Activated CD4-positive, alpha-beta T cell treated with anti-CD3 and anti-CD28 coated beads for 24 hours (primary cell): ENCODE results near the gene ZNF799.
"Not testable (repeated sequence)": the region's sequence is repeated elsewhere in the genome, so short reads cannot be mapped to it uniquely, and the experiment has no call there.

Source experiments
- DNase-seq, 2 donors: peaks; one replicate each; pipeline ENCODE4 v3.0.0-alpha.2; 2020; ENCODE audit warnings: low read depth in 2 of 2

Gene ZNF799

DNA sequence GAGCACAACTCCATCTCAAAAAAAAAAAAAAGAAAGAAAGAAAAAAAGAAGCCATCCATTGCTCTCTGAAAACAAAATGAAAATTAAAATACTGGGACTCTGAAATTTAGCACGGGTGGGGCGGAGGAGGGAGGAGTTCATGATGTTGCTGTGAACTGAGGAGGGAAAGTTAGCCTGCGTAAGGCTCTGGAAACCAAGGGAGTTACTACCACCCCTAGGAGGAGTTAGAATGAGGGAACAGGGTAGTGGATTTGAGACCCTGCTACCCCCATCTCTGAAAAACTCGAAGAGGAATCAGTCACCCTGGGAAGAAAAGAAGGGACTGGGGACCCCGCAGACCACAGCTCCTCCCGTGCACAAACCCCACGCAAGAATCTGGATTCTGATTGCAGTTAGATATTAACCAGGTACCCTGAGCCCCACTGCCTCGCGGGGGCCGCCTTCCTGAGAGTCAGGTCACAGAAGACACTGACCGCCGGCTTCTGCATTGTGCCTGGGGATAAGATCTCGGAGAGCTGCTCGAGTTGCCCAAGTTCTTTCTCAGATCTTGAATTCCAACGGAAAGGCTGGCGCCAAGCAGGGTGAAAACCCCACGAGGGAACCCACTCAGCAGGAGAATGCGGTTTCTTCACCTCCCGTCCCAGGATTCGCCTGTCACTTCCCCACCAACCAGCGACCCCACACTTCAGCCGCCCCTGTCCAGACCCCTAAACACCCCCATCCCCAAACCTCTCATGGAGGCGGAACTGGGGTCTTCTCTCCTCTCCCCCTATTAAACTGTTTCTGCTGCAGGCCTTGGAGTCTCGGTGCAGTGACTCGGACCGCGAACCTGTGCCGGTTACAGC lies 36.5 kb downstream of the ZNF799 start:
- no peak for DNase-seq

GRCh38 chr19:12362236-12362635 lies 38.8 kb downstream of the ZNF799 start:
- not testable (repeated sequence) for DNase-seq

DNA sequence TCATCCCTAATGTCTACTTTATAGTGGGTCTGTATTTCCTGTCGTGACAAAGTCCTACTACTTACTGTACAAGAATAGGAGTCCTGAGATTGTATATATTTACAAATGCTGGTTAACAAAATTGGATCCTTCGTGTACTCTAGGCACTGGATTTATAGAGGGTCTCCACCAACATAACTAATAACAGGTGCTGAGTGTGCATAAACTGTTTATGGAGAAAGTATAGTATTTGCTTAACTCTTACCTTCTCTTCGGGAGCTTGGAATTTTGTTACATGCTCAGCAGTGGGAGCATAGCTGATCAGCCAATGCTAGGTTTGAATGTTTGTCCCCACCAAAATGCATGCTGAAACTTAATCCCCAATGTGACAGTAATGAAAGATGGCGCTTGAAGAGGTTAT lies 47.7 kb downstream of the ZNF799 start:
- no peak for DNase-seq

- no peak for DNase-seq
Observed at GRCh38 chr19:12350890-12351197, 50.2 kb downstream of the ZNF799 start.

GRCh38 chr19:12350185-12350889 lies 50.7 kb downstream of the ZNF799 start:
- DNase-seq, result no peak

GRCh38 chr19:12346896-12347295 lies 54.2 kb downstream of the ZNF799 start:
- DNase-seq, result no peak

- no peak for DNase-seq
Observed at GRCh38 chr19:12345197-12345596, 55.9 kb downstream of the ZNF799 start.
